CD14-positive monocyte (primary cell): ENCODE results near the gene SLC2A14. TPM values are rescaled to one million over a fixed set of nuclear protein-coding genes. Genes with fewer than 3 reads are reported as not detected.
"Not testable (repeated sequence)": the region's sequence is repeated elsewhere in the genome, so short reads cannot be mapped to it uniquely, and the experiment has no call there.

ENCODE experiments used
- DNase-seq, 3 donors: peaks; one replicate each; pipeline ENCODE4 v3.0.0-alpha.2; 2011 to 2022
- H2AFZ ChIP-seq: 2 replicates; pipeline ENCODE4 v1.6.0; 2012; ENCODE audit warnings: mild to moderate bottlenecking, low read depth, low read length, inconsistent platforms; ENCODE audit not compliant: insufficient read depth, poor library complexity, severe bottlenecking
- H3K27ac ChIP-seq, 2 donors: 1 replicate in 1 of 2; 2 replicates in 1 of 2; pipeline ENCODE4 v1.5.1; 2012 to 2013; ENCODE audit warnings: low read length in 2 of 2, control low read depth in 1 of 2, inconsistent platforms in 1 of 2, low read depth in 1 of 2, mild to moderate bottlenecking in 1 of 2
- H3K27me3 ChIP-seq, 2 donors: one replicate each; pipeline versions ENCODE4 v1.6.0 to v1.6.1; 2011 to 2013; ENCODE audit warnings: low read length in 2 of 2; ENCODE audit not compliant: control insufficient read depth in 2 of 2, insufficient read depth in 2 of 2
- H3K36me3 ChIP-seq, 2 donors: replicated peaks in 1 of 2; 1 replicate in 1 of 2; 2 replicates in 1 of 2; pipeline versions ENCODE4 v1.5.1 to v1.6.1; 2012 to 2013; ENCODE audit warnings: low read length in 2 of 2, control low read depth in 1 of 2, inconsistent platforms in 1 of 2, mild to moderate bottlenecking in 1 of 2; ENCODE audit not compliant: insufficient read depth in 2 of 2, control insufficient read depth in 1 of 2
- H3K4me1 ChIP-seq, 2 donors: 1 replicate in 1 of 2; 2 replicates in 1 of 2; pipeline versions ENCODE4 v1.5.1 to v1.6.1; 2012 to 2013; ENCODE audit warnings: low read length in 2 of 2, control low read depth in 1 of 2, inconsistent platforms in 1 of 2, mild to moderate bottlenecking in 1 of 2, moderate library complexity in 1 of 2; ENCODE audit not compliant: insufficient read depth in 2 of 2, control insufficient read depth in 1 of 2
- H3K4me2 ChIP-seq: replicated peaks from 2 replicates; pipeline ENCODE3; 2012; ENCODE audit warnings: low read length, moderate library complexity, mild to moderate bottlenecking; ENCODE audit not compliant: poor library complexity, severe bottlenecking; ENCODE audit errors: extremely low read depth
- H3K4me3 ChIP-seq, 3 experiments: fragments of 200-600 bp in 1 of 3; sonication (generic) in 1 of 3; replicated peaks in 1 of 3; 1 replicate in 2 of 3; 2 replicates in 1 of 3; pipeline ENCODE4 v1.5.1; 2011 to 2013; ENCODE audit warnings: low read length in 3 of 3, mild to moderate bottlenecking in 3 of 3, control low read depth in 2 of 3, low read depth in 2 of 3, inconsistent platforms in 1 of 3, moderate library complexity in 1 of 3
- H3K79me2 ChIP-seq: 2 replicates; pipeline ENCODE4 v1.6.0; 2012; ENCODE audit warnings: mild to moderate bottlenecking, control low read depth, inconsistent platforms, low read length, moderate library complexity; ENCODE audit not compliant: insufficient read depth
- H3K9ac ChIP-seq: 2 replicates; pipeline ENCODE4 v1.6.0; 2017; ENCODE audit warnings: low read length, mild to moderate bottlenecking; ENCODE audit not compliant: insufficient read depth, poor library complexity, severe bottlenecking
- H3K9me3 ChIP-seq, 2 donors: replicated peaks in 1 of 2; 1 replicate in 1 of 2; 2 replicates in 1 of 2; pipeline versions ENCODE4 v1.5.1 to v1.6.1; 2012 to 2013; ENCODE audit warnings: low read length in 2 of 2, control low read depth in 1 of 2; ENCODE audit not compliant: control insufficient read depth in 1 of 2, insufficient read depth in 1 of 2
- H4K20me1 ChIP-seq: 2 replicates; pipeline ENCODE4 v1.6.0; 2012; ENCODE audit warnings: mild to moderate bottlenecking, low read length, control low read depth, moderate library complexity; ENCODE audit not compliant: insufficient read depth
- H3K27ac Mint-ChIP-seq, 7 donors: one replicate each; pipeline ENCODE4 v1.8.0; 2020; ENCODE audit warnings: mild to moderate bottlenecking in 7 of 7, mixed read lengths in 7 of 7, moderate library complexity in 6 of 7, inconsistent platforms in 2 of 7
- H3K27me3 Mint-ChIP-seq, 3 donors: one replicate each; pipeline ENCODE4 v1.8.0; 2021 to 2022; ENCODE audit warnings: low read depth in 3 of 3, mild to moderate bottlenecking in 3 of 3, mixed read lengths in 3 of 3, moderate library complexity in 3 of 3, inconsistent platforms in 1 of 3
- H3K36me3 Mint-ChIP-seq, 2 donors: one replicate each; pipeline ENCODE4 v1.8.0; 2020; ENCODE audit warnings: mixed read lengths in 2 of 2, inconsistent platforms in 1 of 2, mild to moderate bottlenecking in 1 of 2
- H3K4me1 Mint-ChIP-seq: one replicate; pipeline ENCODE4 v1.8.0; 2020; ENCODE audit warnings: mild to moderate bottlenecking, mixed read lengths
- H3K4me3 Mint-ChIP-seq, 2 donors: one replicate each; pipeline ENCODE4 v1.8.0; 2020; ENCODE audit warnings: mild to moderate bottlenecking in 2 of 2, mixed read lengths in 2 of 2, moderate library complexity in 1 of 2
- H3K9me3 Mint-ChIP-seq, 7 donors: one replicate each; pipeline ENCODE4 v1.8.0; 2020 to 2022; ENCODE audit warnings: mixed read lengths in 7 of 7, mild to moderate bottlenecking in 6 of 7, moderate library complexity in 6 of 7, inconsistent platforms in 2 of 7
- CTCF ChIP-seq: fragments of 200-600 bp; IDR thresholded peaks from one replicate; pipeline ENCODE4 v1.8.0; 2022; ENCODE audit warnings: antibody characterized with exemption, mild to moderate bottlenecking
- WGBS: methylation state at CpG from one replicate; pipeline ENCODE4 v1.1.5; 2013; ENCODE audit warnings: missing lambda C conversion rate; ENCODE audit not compliant: insufficient coverage; 5-methylcytosine and 5-hydroxymethylcytosine counted together
- intact Hi-C, 2 donors: fragments of 100-400 bp; cut with micrococcal nuclease; formaldehyde crosslinking; loops; one replicate each; pipeline versions ENCODE4 v1.15.0 to v1.15.1; 2023
- polyA plus RNA-seq, 3 donors: library from polyadenylated mRNA; depleted of rRNA in 1 of 3; unstranded in 2 of 3; stranded (reverse) in 1 of 3; fragments of 300-500 nt in 2 of 3; fragments of >200 nt in 1 of 3; fragmentation: Illumina TruSeq in 2 of 3; gene quantifications; 1 replicate in 2 of 3; 2 replicates in 1 of 3; pipeline ENCODE4 v1.2.3, GENCODE V29; 2012 to 2021

SLC2A14 gene
- polyA plus RNA-seq, 3 donors = 0.21 to 3.1 (median 0.29) TPM

DNA sequence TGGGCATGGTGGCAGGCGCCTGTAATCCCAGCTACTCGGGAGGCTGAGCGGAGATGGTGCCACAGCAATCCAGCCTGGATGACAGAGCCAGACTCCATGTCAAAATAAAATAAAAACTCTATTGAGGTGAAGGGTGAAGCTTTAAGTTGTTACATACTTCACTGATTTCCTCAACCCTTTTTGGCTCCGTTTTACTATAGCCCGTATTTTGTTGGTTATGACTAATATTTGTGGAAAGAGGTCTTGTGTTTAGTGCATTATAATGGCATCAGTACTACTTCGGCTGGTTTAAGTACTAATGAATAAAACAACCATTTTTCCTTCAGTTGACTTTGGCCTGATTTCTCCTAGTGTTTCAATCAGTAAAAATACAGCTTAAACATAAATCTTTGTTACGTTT lies 27.0 kb upstream of the SLC2A14 start:
- Histone ChIP-seq H2AFZ (no peak overlapping the region), H3K27ac (no peak overlapping the region), H3K36me3 (no peaks in the 10 kb centered on the region), H4K20me1 (no peaks in the 10 kb centered on the region), H3K79me2 (no peaks in the 10 kb centered on the region), H3K9me3 (no peaks in the 10 kb centered on the region), H3K4me3 (no peak overlapping the region), H3K27me3 (no peaks in the 10 kb centered on the region), H3K4me2 (no peak overlapping the region), H3K9ac (no peak overlapping the region), H3K4me1 (no peaks in the 10 kb centered on the region)
- no peaks in the 10 kb centered on the region for H3K36me3 Mint-ChIP-seq
- no peaks in the 10 kb centered on the region for H3K9me3 Mint-ChIP-seq
- intact Hi-C loops = no loop called here
- TF ChIP-seq CTCF = no peak
- no peak for DNase-seq
- H3K4me1 Mint-ChIP-seq = no peaks in the 10 kb centered on the region
- no CpG with 5 or more reads among the region's 7 CpGs for WGBS
- H3K27me3 Mint-ChIP-seq = peaks cover 0 to 3% (median 2%) of the 10 kb centered on the region in 3 donors
- H3K4me3 Mint-ChIP-seq = no peak overlapping the region
- no peak overlapping the region for H3K27ac Mint-ChIP-seq

- H3K79me2 ChIP-seq, H3K4me3 Mint-ChIP-seq, intact Hi-C loops, H3K4me3 ChIP-seq, H3K36me3 Mint-ChIP-seq, H3K27ac ChIP-seq, H3K9ac ChIP-seq, H3K27me3 ChIP-seq, DNase-seq, H3K9me3 ChIP-seq, H3K9me3 Mint-ChIP-seq, H4K20me1 ChIP-seq, H3K27me3 Mint-ChIP-seq, H3K36me3 ChIP-seq, H2AFZ ChIP-seq, H3K27ac Mint-ChIP-seq, H3K4me2 ChIP-seq: not testable (repeated sequence)
- 80% methylated on average over 1 of the region's 4 CpGs for WGBS
- H3K4me1 ChIP-seq = peaks cover 12 to 13% of the 10 kb centered on the region in 2 donors
- H3K4me1 Mint-ChIP-seq = peaks cover 12% of the 10 kb centered on the region
These were observed 24.0 kb upstream of the SLC2A14 start for GRCh38 chr12:7896726-7897125.
